Dermis blood vessel endothelial cell (primary cell): ENCODE data around the gene SCLT1. TPM values are rescaled to one million over a fixed set of nuclear protein-coding genes. Genes with fewer than 3 reads are reported as not detected.
"Not testable (repeated sequence)": the region's sequence is repeated elsewhere in the genome, so short reads cannot be mapped to it uniquely, and the experiment has no call there.

Experiments
- DNase-seq: peaks from one replicate; pipeline ENCODE4 v3.0.0; 2010
- total RNA-seq: library from RNA; depleted of rRNA; stranded (reverse); fragments of >200 nt; gene quantifications from 2 replicates; pipeline ENCODE4 v1.2.3, GENCODE V29; 2014

SCLT1 gene
- 11.1 and 12.6 TPM in 2 replicates for total RNA-seq

- peak; percentile 99 for DNase-seq
These were observed at the start of gene SCLT1 for GRCh38 chr4:129093191-129093920. Gene SCLT1 (minus strand): TSS chr4:129093539. CDS start chr4:129093103, 436 bp downstream.

- DNase-seq, result no peak
These were observed 47.2 kb upstream of the SCLT1 start for GRCh38 chr4:129140521-129140920.

- no peak for DNase-seq
These were observed 45.6 kb upstream of the SCLT1 start for GRCh38 chr4:129138810-129139496.

GRCh38 chr4:129136433-129136832, 43.1 kb upstream of the SCLT1 start:
- no peak for DNase-seq

- no peak for DNase-seq
These were observed 38.0 kb upstream of the SCLT1 start for GRCh38 chr4:129131343-129131742.

GRCh38 chr4:129129143-129129542, 35.8 kb upstream of the SCLT1 start:
- DNase-seq, result no peak

GRCh38 chr4:129126614-129127013, 33.3 kb upstream of the SCLT1 start:
- DNase-seq, result not testable (repeated sequence)

- no peak for DNase-seq
These were observed 24.4 kb upstream of the SCLT1 start for GRCh38 chr4:129117705-129118104.

- no peak for DNase-seq
These were observed 20.6 kb upstream of the SCLT1 start for GRCh38 chr4:129113919-129114318.

GRCh38 chr4:129113434-129113833, 20.1 kb upstream of the SCLT1 start:
- DNase-seq, result no peak

- DNase-seq, result no peak
These were observed 18.6 kb upstream of the SCLT1 start for GRCh38 chr4:129111919-129112318.

GRCh38 chr4:129110931-129111330, 17.6 kb upstream of the SCLT1 start:
- DNase-seq, result no peak

GRCh38 chr4:129109965-129110824, 16.9 kb upstream of the SCLT1 start:
- DNase-seq, result no peak

- DNase-seq, result no peak
These were observed 5.2 kb upstream of the SCLT1 start for GRCh38 chr4:129098531-129099001.

GRCh38 chr4:129095811-129096454, 2.6 kb upstream of the SCLT1 start, which contains the start of gene C4orf33:
Gene C4orf33 (plus strand): TSS chr4:129096152. CDS start chr4:129102611, 6,459 bp downstream.
- peak; percentile 84 for DNase-seq

- DNase-seq, result no peak
These were observed 1.0 kb upstream of the SCLT1 start for GRCh38 chr4:129094347-129094746.

GRCh38 chr4:129092631-129093190, 628 bp downstream of the SCLT1 start:
- peak; percentile 47 for DNase-seq

GRCh38 chr4:129087516-129087915, 5.8 kb downstream of the SCLT1 start:
- DNase-seq, result no peak

- DNase-seq, result no peak
These were observed 7.9 kb downstream of the SCLT1 start for GRCh38 chr4:129085472-129085871.

GRCh38 chr4:129082302-129082701, 11.0 kb downstream of the SCLT1 start:
- DNase-seq, result no peak

GRCh38 chr4:129080129-129080528, 13.2 kb downstream of the SCLT1 start:
- no peak for DNase-seq

- no peak for DNase-seq
These were observed 16.0 kb downstream of the SCLT1 start for GRCh38 chr4:129077326-129077725.
